Right lobe of liver (tissue), 6 donors: ENCODE results near the gene USP7. TPM values are rescaled to one million over a fixed set of nuclear protein-coding genes. Genes with fewer than 3 reads are reported as not detected.

Source experiments
- ATAC-seq, 4 donors: fragments of 200-7000 bp; cut with Tn5 transposase; one replicate each; pipeline ENCODE4 v1.9.1; 2020; ENCODE audit warnings: mild to moderate bottlenecking in 4 of 4, moderate library complexity in 4 of 4
- DNase-seq, 3 donors: peaks; one replicate each; pipeline ENCODE4 v3.0.0-alpha.2; 2020
- H3K27ac ChIP-seq, 3 donors: fragments of 200-600 bp; one replicate each; pipeline ENCODE4 v1.8.0; 2022
- H3K27me3 ChIP-seq, 2 donors: fragments of 200-600 bp; one replicate each; pipeline ENCODE4 v1.8.0; 2022
- H3K36me3 ChIP-seq, 4 donors: fragments of 200-600 bp; sonication (generic) in 1 of 4; one replicate each; pipeline versions ENCODE4 v1.5.1 to v1.8.0; 2017 to 2022; ENCODE audit warnings: control low read depth in 1 of 4
- H3K4me1 ChIP-seq, 4 donors: fragments of 200-600 bp; sonication (generic) in 1 of 4; one replicate each; pipeline versions ENCODE4 v1.5.1 to v1.8.0; 2017 to 2022; ENCODE audit warnings: control low read depth in 1 of 4
- H3K4me3 ChIP-seq, 3 donors: fragments of 200-600 bp; one replicate each; pipeline ENCODE4 v1.8.0; 2022
- H3K9me3 ChIP-seq, 4 donors: fragments of 200-600 bp; sonication (generic) in 1 of 4; one replicate each; pipeline versions ENCODE4 v1.5.1 to v1.8.0; 2017 to 2022; ENCODE audit warnings: control low read depth in 1 of 4
- CTCF ChIP-seq, 4 donors: fragments of 200-600 bp in 3 of 4; fragments of 450-650 bp in 1 of 4; IDR thresholded peaks; one replicate each; pipeline versions ENCODE4 v1.5.1 to v1.8.0; 2016 to 2022; ENCODE audit warnings: antibody characterized with exemption in 4 of 4, mild to moderate bottlenecking in 2 of 4
- POLR2A ChIP-seq: fragments of 450-650 bp; IDR thresholded peaks from one replicate; pipeline ENCODE4 v1.6.1; 2017; ENCODE audit warnings: antibody characterized with exemption, mild to moderate bottlenecking
- whole genome bisulfite sequencing: methylation state at CpG from one replicate; pipeline ENCODE4 v1.1.6; 2018; ENCODE audit warnings: low coverage, low lambda C conversion rate; ENCODE audit not compliant: insufficient coverage; ENCODE audit errors: missing lambda C conversion rate; 5-methylcytosine and 5-hydroxymethylcytosine counted together
- intact Hi-C, 2 donors: fragments of 100-400 bp; cut with DNase I; formaldehyde crosslinking; loops; one replicate each; pipeline versions ENCODE4 v1.11.2 to v1.14.1; 2022
- total RNA-seq, 6 experiments: library from RNA; depleted of rRNA in 2 of 6; stranded (reverse); fragments of >200 nt in 2 of 6; fragmentation: NEBNext Ultra II Directional in 3 of 6; extraction: Animal tissue kit (Norgen Biotek cat#: 25700) in 3 of 6; gene quantifications; one replicate each; pipeline versions ENCODE4 v1.1.0 to v1.2.4, GENCODE V29; 2016 to 2023
- donor health status: DM: no; HTN: yes; CAD: no.
- donor health status: DM: no; HTN: no; CAD: no.
- donor health status: DM: no; HTN: no; CAD: no.
- donor health status: DM: no; HTN: yes; CAD: no.
- donor health status: DM: no; HTN: yes; CAD: no.

Gene USP7
- total RNA-seq, 6 experiments from 2014 or later = 46.8 to 55.8 (median 49.1) TPM

- H3K9me3 ChIP-seq = no peaks in the 10 kb centered on the region
- intact Hi-C loops = no loop called here
- no peaks in the 10 kb centered on the region for H3K36me3 ChIP-seq
- no peak overlapping the region for H3K27ac ChIP-seq
- 69% methylated on average over 3 of the region's 3 CpGs for WGBS
- peaks cover 0 to 61% (median 11%) of the 10 kb centered on the region in 4 donors for H3K4me1 ChIP-seq
- ATAC-seq (no peak), DNase-seq (no peak)
- no peak overlapping the region for H3K4me3 ChIP-seq
- no peak for TF ChIP-seq POLR2A
- TF ChIP-seq CTCF (IDR thresholded peaks at IDR 0.05) = no peak
- H3K27me3 ChIP-seq = no peaks in the 10 kb centered on the region
Observed at GRCh38 chr16:8945626-8946296, 17.9 kb downstream of the USP7 start.

GRCh38 chr16:8943966-8944759 is 19.5 kb downstream of the USP7 start:
- intact Hi-C loops = no loop called here
- H3K36me3 ChIP-seq = no peaks in the 10 kb centered on the region
- H3K4me3 ChIP-seq = no peak overlapping the region
- peaks cover 0 to 48% (median 9%) of the 10 kb centered on the region in 4 donors for H3K4me1 ChIP-seq
- ATAC-seq (peak in 1 of 4 donors; percentile 8), DNase-seq (no peak)
- TF ChIP-seq POLR2A (no peak), CTCF (IDR thresholded peaks at IDR 0.05) (no peak)
- no peak overlapping the region for H3K27ac ChIP-seq
- WGBS = 65% methylated on average over 5 of the region's 5 CpGs
- no peaks in the 10 kb centered on the region for H3K9me3 ChIP-seq
- H3K27me3 ChIP-seq = no peaks in the 10 kb centered on the region

- Histone ChIP-seq H3K4me1 (peaks cover 0 to 48% (median 9%) of the 10 kb centered on the region in 4 donors), H3K36me3 (no peaks in the 10 kb centered on the region), H3K27me3 (no peaks in the 10 kb centered on the region), H3K4me3 (no peak overlapping the region), H3K9me3 (no peaks in the 10 kb centered on the region), H3K27ac (no peak overlapping the region)
- 68% methylated on average over 7 of the region's 14 CpGs for WGBS
- no peak for ATAC-seq
- DNase-seq = no peak
- intact Hi-C loops = no loop called here
- no peak for TF ChIP-seq POLR2A
Observed at GRCh38 chr16:8943001-8943763, 20.5 kb downstream of the USP7 start.

GRCh38 chr16:8941718-8942344 is 21.9 kb downstream of the USP7 start:
- WGBS = 58% methylated on average over 6 of the region's 11 CpGs

More at GRCh38 chr16:8941718-8942344, 21.9 kb downstream of the USP7 start:
- H3K27ac ChIP-seq = no peak overlapping the region
- DNase-seq = peak in 2 of 3 donors; percentile 49 to 72
- H3K27me3 ChIP-seq = no peaks in the 10 kb centered on the region
- H3K4me3 ChIP-seq = no peak overlapping the region
- no peaks in the 10 kb centered on the region for H3K36me3 ChIP-seq
- no peak for TF ChIP-seq POLR2A
- no peak for TF ChIP-seq CTCF (IDR thresholded peaks at IDR 0.05)
- intact Hi-C loops = no loop called here
- ATAC-seq = peak in 3 of 4 donors; percentile 75 to 90 (median 87)
- H3K4me1 ChIP-seq = peaks cover 0 to 49% (median 9%) of the 10 kb centered on the region in 4 donors
- no peaks in the 10 kb centered on the region for H3K9me3 ChIP-seq
